ENCODE measurements around the gene SAMD8. TPM values are rescaled to one million over a fixed set of nuclear protein-coding genes. Genes with fewer than 3 reads are reported as not detected.

Gene SAMD8
- total and polyA plus RNA-seq, 10 of the 15 experiments (the other 5 are each of a cell fraction or from before 2014, with no cell fraction given): 2.8 to 26.0 (median 9.3) TPM

DNA sequence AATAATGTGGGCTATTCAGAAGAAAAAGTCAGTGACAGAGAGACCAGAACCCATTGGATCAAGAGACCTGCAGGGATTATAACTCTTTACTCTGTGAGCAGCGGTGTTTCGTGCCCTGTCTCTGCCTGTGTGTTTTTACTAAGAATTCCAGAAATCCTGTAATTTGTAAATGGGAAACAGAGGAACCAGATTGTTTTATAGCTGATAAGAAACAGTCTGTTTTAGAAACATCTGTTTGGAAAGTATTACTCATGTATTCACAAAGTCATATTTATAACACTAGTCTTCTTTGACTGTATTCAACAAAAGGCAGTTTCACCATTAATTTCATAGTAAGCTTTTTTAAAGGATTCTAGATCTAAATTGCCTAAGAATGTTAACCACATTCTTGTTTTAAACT is 69.1 kb downstream of the SAMD8 start:
- in situ Hi-C loops (cut with MboI): no loop called here
- POLR2A ChIA-PET: no interaction called here
- 98% methylated on average over 2 of the region's 2 CpGs for WGBS (ENCODE audit: insufficient coverage, insufficient replicate concordance, low lambda C conversion rate, missing lambda C conversion rate)
- Histone ChIP-seq H3K4me1 (ENCODE audit: control insufficient read depth, insufficient read depth, low read length) (peaks cover 3% of the 10 kb centered on the region; the same call in 1 of the 2 replicates), H3K9me3 (replicated peaks; ENCODE audit: control insufficient read depth, insufficient read depth, low read length) (no peaks in the 10 kb centered on the region), H3K9ac (ENCODE audit: control insufficient read depth, insufficient read depth, low read length) (no peak overlapping the region), H3K27ac (ENCODE audit: control insufficient read depth, insufficient read depth) (no peak overlapping the region), H3K36me3 (ENCODE audit: control insufficient read depth in 2 of 2, insufficient read depth in 2 of 2, low read length in 1 of 2) (peaks cover 0 to 22% of the 10 kb centered on the region in 2 experiments; a peak in 2 of 4 replicates), H3K27me3 (replicated peaks in 1 of 2; ENCODE audit: control insufficient read depth in 2 of 2, insufficient read depth in 2 of 2, low read length in 1 of 2) (no peaks in the 10 kb centered on the region), H4K20me1 (ENCODE audit: control insufficient read depth, insufficient read depth) (no peaks in the 10 kb centered on the region), H3K79me2 (ENCODE audit: control insufficient read depth, insufficient read depth, low read length) (no peaks in the 10 kb centered on the region), H2AFZ (ENCODE audit: control insufficient read depth, low read depth, low read length) (no peak overlapping the region), H3K4me3 (no peak overlapping the region), H3K4me2 (ENCODE audit: control insufficient read depth, insufficient read depth) (no peak overlapping the region)
- SMC1A ChIA-PET (ENCODE audit: uncharacterized antibody, unreplicated experiment): interaction anchor here (0.9 kb wide), 1 partner anchor 14 kb away, joined by 3 read pairs; no protein-coding TSS in a partner anchor
- RAD21 ChIA-PET (ENCODE audit: unreplicated experiment): no interaction called here
- no peak for ATAC-seq
- BruUV-seq (replicated peaks): no TSS peak
- DNase-seq (ENCODE audit: low read depth, low spot score): no peak
- no peak for TF ChIP-seq BACH1 (IDR thresholded peaks at IDR 0.05; ENCODE audit: borderline replicate concordance)
- TF ChIP-seq RCOR1 (conservative IDR thresholded peaks at IDR 0.05; ENCODE audit: low read depth, low read length): no peak
- TF ChIP-seq CREB1 (IDR thresholded peaks at IDR 0.05; ENCODE audit: low read depth): no peak
- no peak for TF ChIP-seq ZNF24 (IDR thresholded peaks at IDR 0.05)
- TF ChIP-seq CHD1 (IDR thresholded peaks at IDR 0.05; ENCODE audit: low read depth, low read length): no peak
- TF ChIP-seq, protein P1, sequence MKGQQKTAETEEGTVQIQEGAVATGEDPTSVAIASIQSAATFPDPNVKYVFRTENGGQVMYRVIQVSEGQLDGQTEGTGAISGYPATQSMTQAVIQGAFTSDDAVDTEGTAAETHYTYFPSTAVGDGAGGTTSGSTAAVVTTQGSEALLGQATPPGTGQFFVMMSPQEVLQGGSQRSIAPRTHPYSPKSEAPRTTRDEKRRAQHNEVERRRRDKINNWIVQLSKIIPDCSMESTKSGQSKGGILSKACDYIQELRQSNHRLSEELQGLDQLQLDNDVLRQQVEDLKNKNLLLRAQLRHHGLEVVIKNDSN (IDR thresholded peaks at IDR 0.05; ENCODE audit: borderline replicate concordance, extremely low read length, insufficient read depth, low read depth, low read length): no peak
- TF ChIP-seq DPF2 (IDR thresholded peaks at IDR 0.05): no peak
- no peak for TF ChIP-seq SMARCA5 (IDR thresholded peaks at IDR 0.05)
- TF ChIP-seq ZSCAN29 (IDR thresholded peaks at IDR 0.05): no peak
- TF ChIP-seq BHLHE40 (IDR thresholded peaks at IDR 0.05; ENCODE audit: borderline replicate concordance in 1 of 2, low read depth in 2 of 2, low read length in 1 of 2): no peak
- no peak for TF ChIP-seq SIX5 (IDR thresholded peaks at IDR 0.05; ENCODE audit: low read depth, low read length, severe bottlenecking)
- intact Hi-C loops (cut with micrococcal nuclease; ENCODE audit: unreplicated experiment): no loop called here
- FAIRE-seq: no peak
- CTCF ChIA-PET: interaction anchor here (1.0 to 3.4 kb wide), 2 partner anchors 16 to 55 kb away, joined by 3 to 20 read pairs; partner anchors contain the start of gene COMTD1

Measured in GM12878 (cell line).